GM19395 (cell line): ENCODE results near the gene PMS2.
"Not testable (repeated sequence)": the region's sequence is repeated elsewhere in the genome, so short reads cannot be mapped to it uniquely, and the experiment has no call there.

ENCODE experiments used
- ATAC-seq: cut with Tn5 transposase; IDR thresholded peaks from one replicate; pipeline ENCODE4 v1.9.1; 2021; ENCODE audit warnings: mild to moderate bottlenecking, moderate library complexity; ENCODE audit not compliant: unreplicated experiment

PMS2 gene

DNA sequence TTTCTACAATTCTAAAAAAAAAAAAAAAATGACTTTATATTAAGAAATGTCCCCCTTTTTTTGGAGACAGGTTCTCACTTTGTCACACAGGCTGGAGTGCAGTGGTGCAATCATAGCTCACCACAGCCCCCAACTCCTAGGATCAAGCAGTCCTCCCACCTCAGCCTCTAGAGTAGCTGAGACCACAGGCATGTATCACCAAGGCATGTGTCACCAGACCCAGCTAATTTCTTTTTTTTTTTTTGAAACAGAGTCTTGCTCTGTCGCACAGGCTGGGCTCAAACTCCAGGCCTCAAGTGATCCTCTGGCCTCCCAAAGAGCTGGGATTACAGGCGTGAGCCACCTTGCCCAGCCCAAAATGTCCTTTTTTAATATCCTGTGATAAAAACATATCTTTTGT, 84.7 kb downstream of the PMS2 start:
- not testable (repeated sequence) for ATAC-seq
